Measurements from ENCODE around the gene DAGLA.
A peak's percentile ranks its signal among the peaks of the same experiment; 100 is the strongest.

Gene DAGLA

DNA sequence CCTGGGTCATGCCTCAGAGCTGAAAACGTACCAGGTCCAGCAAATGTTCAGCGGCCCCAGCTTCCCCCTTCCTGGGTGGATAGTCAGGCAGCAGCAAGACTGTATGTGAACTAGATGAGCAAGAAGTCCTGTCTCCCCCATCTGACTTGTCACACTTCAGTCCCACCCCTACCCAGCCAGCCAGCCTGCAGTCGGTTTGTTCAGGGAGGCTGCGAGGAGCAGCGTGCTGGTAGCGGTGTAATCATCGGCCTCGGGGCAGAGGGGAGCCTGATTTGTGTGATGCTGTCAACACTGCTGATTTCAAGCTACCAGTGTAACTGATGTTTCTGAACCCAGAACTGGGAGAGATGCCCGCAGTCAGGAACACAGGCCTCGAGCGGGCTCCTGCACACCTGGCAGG is 102.7 kb downstream of the DAGLA start:
- peak; percentile 91 for DNase-seq

DNA sequence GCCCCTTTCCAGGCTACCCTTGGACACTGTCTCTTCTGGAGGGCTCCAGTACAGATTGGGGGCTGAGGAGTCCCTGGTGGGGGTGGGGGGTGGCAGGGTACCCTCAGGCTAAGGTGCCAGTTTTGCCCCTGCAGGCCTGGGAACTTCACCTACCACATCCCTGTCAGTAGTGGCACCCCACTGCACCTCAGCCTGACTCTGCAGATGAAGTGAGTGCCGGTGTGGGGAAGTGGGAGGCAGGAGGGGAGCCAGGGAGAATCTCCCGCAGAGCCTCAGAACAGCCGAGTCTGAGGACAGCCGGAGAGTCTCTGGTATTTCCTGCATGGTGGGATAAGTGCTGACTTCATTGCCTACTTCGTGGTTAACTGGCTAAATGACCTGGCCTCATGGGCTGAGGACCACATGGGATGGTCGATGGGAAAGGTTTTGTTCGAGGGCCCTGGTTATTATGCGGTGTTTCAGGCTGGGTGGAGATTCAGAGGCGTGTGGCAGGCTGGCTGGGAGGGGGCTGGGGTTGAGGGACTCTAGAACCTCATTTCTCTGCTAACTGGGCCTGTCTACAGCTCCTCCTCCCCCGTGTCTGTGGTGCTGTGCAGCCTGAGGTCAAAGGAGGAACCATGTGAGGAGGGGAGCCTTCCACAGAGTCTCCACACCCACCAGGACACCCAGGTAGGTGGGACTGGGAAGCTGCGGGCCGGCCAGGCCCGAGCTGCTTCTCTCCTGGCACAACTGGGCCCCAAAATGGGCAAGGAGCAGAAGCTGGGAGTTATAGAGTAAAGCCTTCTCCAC is 103.7 kb downstream of the DAGLA start:
- DNase-seq = peak; percentile 86

DNA sequence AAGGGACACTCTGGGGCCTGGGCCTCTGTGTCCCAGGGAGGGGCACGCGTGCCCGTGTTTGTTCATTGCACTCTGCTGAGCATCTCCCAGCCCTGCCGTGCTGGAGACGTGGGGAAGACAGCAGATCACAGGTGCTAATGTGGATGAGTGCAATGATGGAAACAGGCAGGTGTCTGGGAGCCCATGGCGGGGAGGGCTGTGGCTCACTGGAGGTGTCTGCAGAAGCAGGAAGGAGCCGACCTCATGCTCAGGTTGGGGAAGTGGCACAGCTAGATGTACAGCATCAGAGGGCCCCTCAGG is 104.3 kb downstream of the DAGLA start:
- DNase-seq = no peak

DNA sequence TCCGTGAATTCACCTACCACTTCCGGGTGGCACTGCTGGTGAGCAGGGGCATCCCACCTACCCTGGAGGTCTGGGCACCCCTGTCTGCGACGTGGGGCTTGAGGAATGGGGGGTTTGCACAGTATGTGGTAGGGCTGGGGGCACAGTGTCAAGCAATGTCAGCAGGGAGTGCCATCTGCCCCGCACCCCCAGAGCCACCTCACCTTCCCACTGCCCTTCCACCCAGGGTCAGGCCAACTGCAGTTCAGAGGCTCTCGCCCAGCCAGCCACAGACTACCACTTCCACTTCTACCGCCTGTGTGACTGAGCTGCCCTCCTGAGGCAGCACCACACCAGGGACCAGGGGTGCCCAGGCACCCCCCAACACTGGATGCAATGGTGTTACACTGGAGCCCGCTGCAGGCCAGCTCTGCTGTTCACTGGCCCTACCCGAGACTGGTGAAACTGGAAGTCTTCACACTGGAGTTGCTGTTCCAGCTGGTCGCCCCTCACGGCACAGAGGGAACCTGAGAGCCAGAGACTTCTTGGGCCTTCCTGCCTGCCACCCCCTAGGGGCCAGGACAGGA is 105.7 kb downstream of the DAGLA start:
- DNase-seq = no peak

DNA sequence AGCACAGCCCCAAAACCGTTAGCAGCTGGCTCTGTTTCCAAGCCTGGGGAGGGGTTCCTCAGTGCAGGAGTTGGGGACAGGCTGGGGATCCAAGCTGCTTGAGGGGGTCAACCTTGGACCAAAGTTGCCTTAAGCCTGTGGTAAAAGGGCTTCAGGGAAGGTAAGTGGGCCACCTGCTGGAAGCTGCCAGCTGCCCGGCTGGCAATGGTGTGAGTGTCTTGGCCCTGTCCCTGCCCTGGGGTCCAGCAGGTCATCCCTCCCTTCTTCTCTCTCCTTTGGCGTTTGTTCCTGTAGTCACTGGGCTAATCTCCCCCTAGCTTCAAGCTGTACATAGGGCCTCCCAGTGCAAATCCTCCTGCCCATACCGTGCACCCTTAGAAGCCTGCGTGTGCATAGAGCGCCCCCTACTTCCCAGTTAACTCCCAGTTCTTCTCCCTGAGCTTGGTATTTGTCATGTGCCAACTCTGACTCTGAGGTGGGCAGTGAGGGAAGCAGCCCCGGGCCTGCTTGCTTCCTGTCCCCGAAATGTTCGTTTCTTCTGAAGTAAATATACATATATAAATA is 107.8 kb downstream of the DAGLA start:
- DNase-seq = peak; percentile 86

DNA sequence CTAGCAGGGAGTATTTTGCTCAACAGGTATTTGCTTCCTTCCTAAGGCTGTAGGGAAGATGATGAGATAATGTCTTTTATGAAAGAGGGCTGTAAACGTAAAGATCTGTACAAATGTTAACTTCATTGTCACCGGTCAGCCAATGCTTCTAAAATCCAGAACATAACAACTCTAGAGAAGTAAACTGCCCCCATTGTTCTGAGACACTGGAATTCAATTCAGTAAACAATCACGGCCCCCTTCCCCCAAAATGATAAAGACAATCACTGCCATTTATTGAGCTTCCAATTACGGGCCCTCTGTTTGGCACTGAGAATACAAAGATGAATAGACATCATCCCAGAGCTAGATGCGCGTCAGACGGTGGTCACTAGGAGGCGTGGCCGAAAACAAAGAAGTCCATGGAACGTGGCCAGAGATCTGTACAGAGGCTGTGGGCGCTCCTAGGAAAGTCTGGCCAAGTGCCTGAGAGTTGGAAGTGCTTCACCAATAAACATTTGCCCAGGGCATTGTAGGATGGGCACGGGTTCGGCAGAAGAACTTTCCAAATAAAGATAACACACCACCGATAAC is 111.6 kb downstream of the DAGLA start:
- DNase-seq = peak; percentile 85

DNA sequence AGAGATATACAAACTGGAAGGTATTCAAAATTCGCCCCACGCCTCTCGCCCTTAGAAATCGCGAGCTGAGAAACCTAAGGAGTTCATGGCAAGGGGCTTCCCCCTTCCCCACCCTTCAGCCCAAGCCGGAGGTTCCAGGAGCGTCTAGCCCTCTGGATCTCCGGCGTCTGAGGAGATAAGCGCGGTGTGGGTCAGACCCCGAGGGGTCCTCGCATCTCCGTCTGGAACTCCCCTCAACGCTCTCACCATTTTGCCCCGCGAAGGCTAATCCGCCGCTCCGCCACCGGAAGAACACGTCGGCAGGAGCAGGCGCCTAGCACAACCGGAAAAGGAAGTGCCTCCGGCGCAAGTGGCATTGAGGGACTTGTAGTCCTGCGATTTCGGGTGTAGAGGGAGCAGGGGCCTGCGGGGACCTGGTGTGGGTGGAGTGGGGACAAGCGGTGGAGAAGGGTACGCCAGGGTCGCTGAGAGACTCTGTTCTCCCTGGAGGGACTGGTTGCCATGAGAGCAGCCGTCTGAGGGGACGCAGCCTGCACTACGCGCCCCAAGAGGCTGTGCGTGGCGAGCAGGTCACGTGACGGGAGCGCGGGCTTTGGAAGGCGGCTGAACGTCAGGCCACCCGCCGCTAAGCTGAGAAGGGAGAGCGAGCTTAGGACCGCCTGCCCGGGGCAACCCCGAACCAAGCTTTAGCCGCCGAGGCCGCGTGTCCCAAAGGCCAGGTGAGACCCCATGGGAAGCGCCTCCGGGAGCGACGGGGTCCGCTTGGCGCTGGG is 112.3 kb downstream of the DAGLA start, which contains the start of the genes FEN1 and TMEM258:
TSS of gene FEN1 (plus strand) at position 602 of the 773 bp plus-strand sequence. CDS start 2,451 bp downstream, outside the sequence.
TSS of gene TMEM258 (minus strand) at position 290 of the 773 bp plus-strand sequence. CDS start at position 249, 41 bp downstream.
- peak; percentile 96 for DNase-seq

DNA sequence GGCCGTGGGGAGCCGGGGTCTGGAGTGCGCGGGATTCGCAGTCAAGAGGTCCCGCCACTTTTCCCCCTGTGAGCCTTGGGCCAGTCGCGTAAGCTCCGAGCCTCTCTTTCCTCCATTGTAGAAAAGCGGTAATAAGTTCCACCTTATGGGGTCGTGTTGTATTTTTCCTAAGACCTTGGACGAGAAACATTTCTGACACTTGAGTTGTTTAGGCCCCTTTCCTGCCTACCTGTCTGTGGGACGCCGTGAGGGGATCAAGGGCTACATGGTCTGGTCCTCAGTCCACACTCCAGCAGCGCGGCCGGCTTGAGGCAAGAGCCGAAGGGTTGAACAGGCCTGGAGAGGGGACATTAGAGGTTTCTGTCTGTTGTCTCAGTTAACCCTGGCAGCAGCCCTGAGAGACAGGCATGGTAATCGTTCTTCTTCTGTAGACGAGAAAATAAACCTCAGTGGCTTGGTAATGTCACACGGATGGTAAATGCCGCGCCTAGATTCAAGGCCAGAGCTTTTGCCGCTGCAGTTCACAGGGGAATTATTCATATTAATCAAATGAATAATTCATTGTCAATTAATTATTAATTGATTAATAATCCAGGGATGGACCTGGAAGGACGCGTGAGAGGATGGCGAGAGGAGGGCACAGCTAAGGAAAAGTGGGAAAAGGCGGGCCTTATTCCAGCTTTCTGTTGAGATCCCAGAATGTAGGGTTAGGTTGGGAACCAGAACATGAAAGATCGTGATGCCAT is 113.1 kb downstream of the DAGLA start:
- DNase-seq = no peak

DNA sequence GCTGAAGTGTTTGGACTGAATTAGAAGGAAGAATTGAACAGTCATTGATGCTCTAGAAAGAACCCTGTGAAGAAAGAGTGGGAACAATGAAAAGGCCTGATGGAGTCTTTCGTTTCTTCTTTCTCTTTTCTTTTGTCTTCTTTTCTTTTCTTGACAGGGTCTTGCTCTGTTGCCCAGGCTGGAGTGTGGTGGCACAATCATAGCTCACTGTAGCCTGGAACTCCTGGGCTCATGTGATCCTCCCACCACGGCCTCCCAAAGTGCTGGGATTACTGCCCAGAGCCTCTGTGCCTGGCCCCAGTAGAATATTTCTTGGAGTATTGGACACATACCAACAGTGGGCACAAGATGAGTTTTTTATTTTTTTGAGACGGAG is 113.6 kb downstream of the DAGLA start:
- DNase-seq = no peak

DNA sequence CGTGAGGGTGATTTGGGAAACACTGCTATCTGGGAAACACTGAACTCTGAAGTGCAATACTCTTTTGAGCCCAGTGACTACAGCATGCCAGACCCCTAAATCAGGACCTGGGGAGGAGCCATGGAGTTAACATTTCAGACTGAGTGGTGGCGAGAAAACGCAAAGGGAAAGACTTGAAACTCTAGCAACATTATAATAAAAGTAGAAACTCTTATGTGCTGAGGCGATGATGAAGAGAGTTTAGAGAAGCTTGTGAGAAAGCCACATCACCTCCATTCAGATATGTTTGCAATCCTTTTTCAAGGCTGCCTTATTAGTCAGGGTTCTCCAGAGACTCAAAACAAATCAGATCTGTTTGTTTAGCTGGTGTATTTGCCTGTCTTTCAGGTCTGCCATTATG is 114.4 kb downstream of the DAGLA start:
- no peak for DNase-seq

DNA sequence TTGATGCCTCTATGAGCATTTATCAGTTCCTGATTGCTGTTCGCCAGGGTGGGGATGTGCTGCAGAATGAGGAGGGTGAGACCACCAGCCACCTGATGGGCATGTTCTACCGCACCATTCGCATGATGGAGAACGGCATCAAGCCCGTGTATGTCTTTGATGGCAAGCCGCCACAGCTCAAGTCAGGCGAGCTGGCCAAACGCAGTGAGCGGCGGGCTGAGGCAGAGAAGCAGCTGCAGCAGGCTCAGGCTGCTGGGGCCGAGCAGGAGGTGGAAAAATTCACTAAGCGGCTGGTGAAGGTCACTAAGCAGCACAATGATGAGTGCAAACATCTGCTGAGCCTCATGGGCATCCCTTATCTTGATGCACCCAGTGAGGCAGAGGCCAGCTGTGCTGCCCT is 115.3 kb downstream of the DAGLA start:
- DNase-seq = no peak

DNA sequence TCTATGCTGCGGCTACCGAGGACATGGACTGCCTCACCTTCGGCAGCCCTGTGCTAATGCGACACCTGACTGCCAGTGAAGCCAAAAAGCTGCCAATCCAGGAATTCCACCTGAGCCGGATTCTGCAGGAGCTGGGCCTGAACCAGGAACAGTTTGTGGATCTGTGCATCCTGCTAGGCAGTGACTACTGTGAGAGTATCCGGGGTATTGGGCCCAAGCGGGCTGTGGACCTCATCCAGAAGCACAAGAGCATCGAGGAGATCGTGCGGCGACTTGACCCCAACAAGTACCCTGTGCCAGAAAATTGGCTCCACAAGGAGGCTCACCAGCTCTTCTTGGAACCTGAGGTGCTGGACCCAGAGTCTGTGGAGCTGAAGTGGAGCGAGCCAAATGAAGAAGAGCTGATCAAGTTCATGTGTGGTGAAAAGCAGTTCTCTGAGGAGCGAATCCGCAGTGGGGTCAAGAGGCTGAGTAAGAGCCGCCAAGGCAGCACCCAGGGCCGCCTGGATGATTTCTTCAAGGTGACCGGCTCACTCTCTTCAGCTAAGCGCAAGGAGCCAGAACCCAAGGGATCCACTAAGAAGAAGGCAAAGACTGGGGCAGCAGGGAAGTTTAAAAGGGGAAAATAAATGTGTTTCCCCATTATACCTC is 115.8 kb downstream of the DAGLA start:
- no peak for DNase-seq
